SK-N-SH (cell line): Measurements from ENCODE around the gene PCDH18. TPM values are rescaled to one million over a fixed set of nuclear protein-coding genes. Genes with fewer than 3 reads are reported as not detected.

Source experiments
- CTCF ChIA-PET: fragments of 300-600, 350-600 bp; formaldehyde crosslinking; extraction: SDS; loops from one replicate; lab custom pipeline; 2021; lab: Yijun Ruan, JAX
- POLR2A ChIA-PET: fragments of 350-600 bp; sonication (Branson Sonifier 250); formaldehyde crosslinking; extraction: SDS; loops from one replicate; lab custom pipeline; 2020; ENCODE audit warnings: antibody characterized with exemption, inconsistent platforms; lab: Yijun Ruan, JAX
- DNase-seq: peaks from one replicate; pipeline ENCODE4 v3.0.0; 2012
- H2AFZ ChIP-seq: fragments of 200-600 bp; sonication (generic); 2 replicates; pipeline ENCODE4 v1.8.1; 2016; ENCODE audit warnings: antibody characterized with exemption, mild to moderate bottlenecking, low read depth
- H3F3A ChIP-seq: fragments of 200-600 bp; sonication (generic); replicated peaks from 2 replicates; pipeline ENCODE3; 2016; ENCODE audit warnings: antibody characterized with exemption, mild to moderate bottlenecking; ENCODE audit not compliant: insufficient read depth
- H3K27ac ChIP-seq, 2 experiments: fragments of 200-500 bp in 1 of 2; fragments of 200-600 bp in 1 of 2; sonication (Bioruptor generic) in 1 of 2; sonication (generic), shearing (Covaris generic) in 1 of 2; 2 replicates each; pipeline versions ENCODE4 v1.5.1 to v1.6.1; 2014 to 2016; ENCODE audit warnings: low read depth in 2 of 2, inconsistent platforms in 1 of 2, low read length in 1 of 2, mild to moderate bottlenecking in 1 of 2, mixed read lengths in 1 of 2
- H3K27me3 ChIP-seq: fragments of 200-600 bp; sonication (generic), shearing (Covaris generic); 2 replicates; pipeline ENCODE4 v1.6.1; 2016; ENCODE audit warnings: mixed run types; ENCODE audit not compliant: insufficient read depth
- H3K36me3 ChIP-seq, 2 experiments: fragments of 200-500 bp in 1 of 2; fragments of 200-600 bp in 1 of 2; sonication (Bioruptor generic) in 1 of 2; sonication (generic) in 1 of 2; replicated peaks in 1 of 2; 2 replicates each; pipeline versions ENCODE3 to v1.5.1; 2014 to 2016; ENCODE audit warnings: low read length in 1 of 2, mild to moderate bottlenecking in 1 of 2; ENCODE audit not compliant: insufficient read depth in 2 of 2, control insufficient read depth in 1 of 2
- H3K4me1 ChIP-seq, 2 experiments: fragments of 200-500 bp in 1 of 2; fragments of 200-600 bp in 1 of 2; sonication (Bioruptor generic) in 1 of 2; sonication (generic), shearing (Covaris generic) in 1 of 2; 2 replicates each; pipeline versions ENCODE4 v1.5.1 to v1.6.1; 2014 to 2016; ENCODE audit warnings: low read depth in 1 of 2, low read length in 1 of 2, mixed run types in 1 of 2; ENCODE audit not compliant: insufficient read depth in 2 of 2, control insufficient read depth in 1 of 2
- H3K4me2 ChIP-seq: fragments of 200-600 bp; sonication (generic), shearing (Covaris generic); 2 replicates; pipeline ENCODE4 v1.6.1; 2017; ENCODE audit warnings: mixed run types
- H3K4me3 ChIP-seq, 2 experiments: fragments of 200-500 bp in 1 of 2; fragments of 200-600 bp in 1 of 2; sonication (Bioruptor generic) in 1 of 2; sonication (generic), shearing (Covaris generic) in 1 of 2; 2 replicates each; pipeline versions ENCODE4 v1.5.1 to v1.8.1; 2014 to 2016; ENCODE audit warnings: low read depth in 2 of 2, inconsistent platforms in 1 of 2, low read length in 1 of 2, mild to moderate bottlenecking in 1 of 2, mixed read lengths in 1 of 2, moderate library complexity in 1 of 2
- H3K79me2 ChIP-seq: fragments of 200-600 bp; sonication (generic); 2 replicates; pipeline ENCODE4 v1.8.1; 2017; ENCODE audit warnings: mild to moderate bottlenecking; ENCODE audit not compliant: insufficient read depth
- H3K9ac ChIP-seq: fragments of 200-600 bp; sonication (generic); 2 replicates; pipeline ENCODE4 v1.6.1; 2017; ENCODE audit warnings: mixed run types
- H3K9me2 ChIP-seq: fragments of 200-600 bp; sonication (generic); 2 replicates; pipeline ENCODE4 v1.6.1; 2017; ENCODE audit warnings: mixed run types
- H3K9me3 ChIP-seq: fragments of 200-600 bp; sonication (generic); 2 replicates; pipeline ENCODE4 v1.6.1; 2017; ENCODE audit warnings: mixed run types, mild to moderate bottlenecking, moderate library complexity
- H4K20me1 ChIP-seq: fragments of 200-600 bp; sonication (generic); 2 replicates; pipeline ENCODE4 v1.6.1; 2017; ENCODE audit warnings: mild to moderate bottlenecking, mixed run types; ENCODE audit not compliant: insufficient read depth
- ELF1 ChIP-seq: IDR thresholded peaks from 2 replicates; pipeline ENCODE4 v1.4.0; 2012
- FOSL2 ChIP-seq: IDR thresholded peaks from 2 replicates; pipeline ENCODE4 v1.4.0; 2012; ENCODE audit warnings: low read depth, mild to moderate bottlenecking, moderate library complexity, borderline replicate concordance
- FOXM1 ChIP-seq: IDR thresholded peaks from 2 replicates; pipeline ENCODE4 v1.4.0; 2012; ENCODE audit warnings: low read depth, mild to moderate bottlenecking
- GABPA ChIP-seq: IDR thresholded peaks from 2 replicates; pipeline ENCODE4 v1.4.0; 2012; ENCODE audit warnings: low read depth, mild to moderate bottlenecking
- GATA2 ChIP-seq: sonication (generic); formaldehyde crosslinking; IDR thresholded peaks from 2 replicates; pipeline ENCODE4 v1.5.0; 2020; ENCODE audit warnings: mild to moderate bottlenecking, missing genetic modification reagents
- JUND ChIP-seq: IDR thresholded peaks from 2 replicates; pipeline ENCODE4 v1.4.0; 2012
- MEF2A ChIP-seq: IDR thresholded peaks from 2 replicates; pipeline ENCODE4 v1.4.0; 2012; ENCODE audit warnings: low read depth, borderline replicate concordance
- NFIC ChIP-seq: IDR thresholded peaks from 2 replicates; pipeline ENCODE4 v1.4.0; 2012; ENCODE audit warnings: borderline replicate concordance
- NRF1 ChIP-seq: IDR thresholded peaks from 2 replicates; pipeline ENCODE4 v1.6.1; 2012; ENCODE audit warnings: low read depth, mild to moderate bottlenecking, low read length
- RFX5 ChIP-seq: IDR thresholded peaks from 2 replicates; pipeline ENCODE4 v1.6.1; 2012; ENCODE audit warnings: mild to moderate bottlenecking, improper control_type of control experiment, low read length
- RXRA ChIP-seq: IDR thresholded peaks from 2 replicates; pipeline ENCODE4 v1.4.0; 2012; ENCODE audit warnings: low read depth, mild to moderate bottlenecking, borderline replicate concordance
- SIN3A ChIP-seq: IDR thresholded peaks from 2 replicates; pipeline ENCODE4 v1.6.1; 2012; ENCODE audit warnings: low read depth, mild to moderate bottlenecking, low read length, moderate library complexity, borderline replicate concordance
- SMC3 ChIP-seq: IDR thresholded peaks from 2 replicates; pipeline ENCODE4 v1.6.1; 2012; ENCODE audit warnings: low read depth, low read length, improper control_type of control experiment
- TCF12 ChIP-seq: IDR thresholded peaks from 2 replicates; pipeline ENCODE4 v1.4.0; 2012
- TEAD4 ChIP-seq: IDR thresholded peaks from 2 replicates; pipeline ENCODE4 v1.4.0; 2012; ENCODE audit warnings: mild to moderate bottlenecking, borderline replicate concordance; ENCODE audit not compliant: insufficient read depth
- YY1 ChIP-seq: IDR thresholded peaks from 2 replicates; pipeline ENCODE4 v1.4.0; 2012; ENCODE audit warnings: low read depth, mild to moderate bottlenecking
- WGBS: methylation state at CpG from one replicate; pipeline ENCODE4 v1.1.6; 2017; ENCODE audit warnings: low lambda C conversion rate; 5-methylcytosine and 5-hydroxymethylcytosine counted together
- polyA plus RNA-seq, 3 experiments: library from polyadenylated mRNA; depleted of rRNA; stranded (reverse); fragments of >200 nt; gene quantifications; 2 replicates each; pipeline ENCODE4 v1.2.3, GENCODE V29; 2012
- TF ChIP-seq, protein P1 (sequence below): IDR thresholded peaks from 2 replicates; pipeline ENCODE4 v1.4.0; 2012; ENCODE audit warnings: low read depth, borderline replicate concordance
- TF ChIP-seq, protein P2 (sequence below): IDR thresholded peaks from 2 replicates; pipeline ENCODE4 v1.4.0; 2012; ENCODE audit warnings: low read depth
- TF ChIP-seq, protein P3 (sequence below): IDR thresholded peaks from 2 replicates; pipeline ENCODE4; 2012
- TF ChIP-seq, protein P4 (sequence below): IDR thresholded peaks from 2 replicates; pipeline ENCODE4 v1.4.0; 2012; ENCODE audit warnings: low read depth, borderline replicate concordance

The PCDH18 gene
- polyA plus RNA-seq, 1 of the 3 experiments (the other 2 are of a cell fraction): 25.0 TPM

DNA sequence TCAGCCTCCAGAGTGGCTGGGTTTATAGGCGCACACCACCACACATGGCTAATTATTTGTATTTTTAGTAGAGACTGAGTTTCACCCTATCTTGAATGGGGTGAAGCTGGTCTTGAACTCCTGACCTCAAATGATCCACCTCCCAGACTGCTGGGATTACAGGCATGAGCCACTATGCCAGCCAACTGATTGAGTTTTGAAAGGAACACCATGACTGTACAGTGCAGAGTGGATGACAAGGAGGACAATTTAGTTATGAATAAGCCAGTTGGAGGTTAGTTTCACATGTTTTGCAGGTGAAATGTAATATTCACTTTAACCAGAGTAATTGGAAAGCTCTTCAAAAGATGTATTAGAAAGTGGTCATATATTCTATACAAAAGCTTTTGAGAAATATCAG lies 60.8 kb downstream of the PCDH18 start:
- no peak overlapping the region for H3K27ac ChIP-seq
- H3K4me1 ChIP-seq: peaks cover 4 to 18% of the 10 kb centered on the region in 2 experiments; a peak in 3 of 4 replicates
- POLR2A ChIA-PET: no interaction called here
- no peaks in the 10 kb centered on the region for H3F3A ChIP-seq
- 100% methylated on average over 1 of the region's 1 CpG for WGBS
- no peaks in the 10 kb centered on the region for H3K9me2 ChIP-seq
- no peak overlapping the region for H2AFZ ChIP-seq
- H4K20me1 ChIP-seq: no peaks in the 10 kb centered on the region
- no peaks in the 10 kb centered on the region for H3K27me3 ChIP-seq
- no peak overlapping the region for H3K9ac ChIP-seq
- H3K79me2 ChIP-seq: no peaks in the 10 kb centered on the region
- no peaks in the 10 kb centered on the region for H3K36me3 ChIP-seq
- TF ChIP-seq ELF1 (no peak), FOXM1 (no peak), FOSL2 (no peak), RXRA (no peak), NRF1 (no peak), TCF12 (no peak), MEF2A (no peak)
- TF ChIP-seq, protein P1, sequence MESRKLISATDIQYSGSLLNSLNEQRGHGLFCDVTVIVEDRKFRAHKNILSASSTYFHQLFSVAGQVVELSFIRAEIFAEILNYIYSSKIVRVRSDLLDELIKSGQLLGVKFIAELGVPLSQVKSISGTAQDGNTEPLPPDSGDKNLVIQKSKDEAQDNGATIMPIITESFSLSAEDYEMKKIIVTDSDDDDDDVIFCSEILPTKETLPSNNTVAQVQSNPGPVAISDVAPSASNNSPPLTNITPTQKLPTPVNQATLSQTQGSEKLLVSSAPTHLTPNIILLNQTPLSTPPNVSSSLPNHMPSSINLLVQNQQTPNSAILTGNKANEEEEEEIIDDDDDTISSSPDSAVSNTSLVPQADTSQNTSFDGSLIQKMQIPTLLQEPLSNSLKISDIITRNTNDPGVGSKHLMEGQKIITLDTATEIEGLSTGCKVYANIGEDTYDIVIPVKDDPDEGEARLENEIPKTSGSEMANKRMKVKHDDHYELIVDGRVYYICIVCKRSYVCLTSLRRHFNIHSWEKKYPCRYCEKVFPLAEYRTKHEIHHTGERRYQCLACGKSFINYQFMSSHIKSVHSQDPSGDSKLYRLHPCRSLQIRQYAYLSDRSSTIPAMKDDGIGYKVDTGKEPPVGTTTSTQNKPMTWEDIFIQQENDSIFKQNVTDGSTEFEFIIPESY: no peak
- TF ChIP-seq, protein P2, sequence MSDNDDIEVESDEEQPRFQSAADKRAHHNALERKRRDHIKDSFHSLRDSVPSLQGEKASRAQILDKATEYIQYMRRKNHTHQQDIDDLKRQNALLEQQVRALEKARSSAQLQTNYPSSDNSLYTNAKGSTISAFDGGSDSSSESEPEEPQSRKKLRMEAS: no peak
- TF ChIP-seq, protein P3, sequence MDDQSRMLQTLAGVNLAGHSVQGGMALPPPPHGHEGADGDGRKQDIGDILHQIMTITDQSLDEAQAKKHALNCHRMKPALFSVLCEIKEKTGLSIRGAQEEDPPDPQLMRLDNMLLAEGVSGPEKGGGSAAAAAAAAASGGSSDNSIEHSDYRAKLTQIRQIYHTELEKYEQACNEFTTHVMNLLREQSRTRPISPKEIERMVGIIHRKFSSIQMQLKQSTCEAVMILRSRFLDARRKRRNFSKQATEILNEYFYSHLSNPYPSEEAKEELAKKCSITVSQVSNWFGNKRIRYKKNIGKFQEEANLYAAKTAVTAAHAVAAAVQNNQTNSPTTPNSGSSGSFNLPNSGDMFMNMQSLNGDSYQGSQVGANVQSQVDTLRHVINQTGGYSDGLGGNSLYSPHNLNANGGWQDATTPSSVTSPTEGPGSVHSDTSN: no peak
- TF ChIP-seq, protein P4, sequence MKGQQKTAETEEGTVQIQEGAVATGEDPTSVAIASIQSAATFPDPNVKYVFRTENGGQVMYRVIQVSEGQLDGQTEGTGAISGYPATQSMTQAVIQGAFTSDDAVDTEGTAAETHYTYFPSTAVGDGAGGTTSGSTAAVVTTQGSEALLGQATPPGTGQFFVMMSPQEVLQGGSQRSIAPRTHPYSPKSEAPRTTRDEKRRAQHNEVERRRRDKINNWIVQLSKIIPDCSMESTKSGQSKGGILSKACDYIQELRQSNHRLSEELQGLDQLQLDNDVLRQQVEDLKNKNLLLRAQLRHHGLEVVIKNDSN: no peak
- TF ChIP-seq, all 33 proteins: peak for 0
- no peak for DNase-seq
- Histone ChIP-seq H3K4me2 (no peak overlapping the region), H3K9me3 (no peaks in the 10 kb centered on the region), H3K4me3 (no peak overlapping the region)
- CTCF ChIA-PET: interaction anchor here (0.9 kb wide), 1 partner anchor 16 kb away, joined by 4 read pairs; no protein-coding TSS in a partner anchor

DNA sequence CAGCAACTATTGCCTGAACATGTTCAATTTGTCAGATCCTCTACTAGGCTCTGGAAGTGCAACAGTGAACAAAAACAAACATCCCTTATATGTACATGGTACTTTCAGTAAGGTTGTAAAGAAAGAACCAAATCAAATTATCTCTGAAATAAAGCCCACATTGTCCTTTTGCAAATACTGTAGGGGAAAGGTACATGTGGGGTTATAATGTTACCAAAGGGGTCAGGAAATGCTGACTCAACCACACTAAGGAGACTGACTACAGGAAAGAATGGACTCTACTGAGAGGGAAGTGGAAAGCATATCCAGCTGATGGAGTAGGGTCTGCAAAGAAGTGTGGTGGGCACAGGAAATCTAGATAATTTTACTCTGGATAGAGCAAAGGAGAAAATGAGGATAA lies 61.5 kb downstream of the PCDH18 start:
- DNase-seq: no peak
- H3K4me3 ChIP-seq: no peak overlapping the region
- H3K79me2 ChIP-seq: no peaks in the 10 kb centered on the region
- H2AFZ ChIP-seq: no peak overlapping the region
- H3F3A ChIP-seq: no peaks in the 10 kb centered on the region
- H3K4me2 ChIP-seq: no peak overlapping the region
- ChIA-PET POLR2A (no interaction called here), CTCF (interaction anchor here (0.9 kb wide), 1 partner anchor 16 kb away, joined by 4 read pairs; no protein-coding TSS in a partner anchor)
- no peaks in the 10 kb centered on the region for H3K9me3 ChIP-seq
- H3K9me2 ChIP-seq: no peaks in the 10 kb centered on the region
- no peaks in the 10 kb centered on the region for H3K27me3 ChIP-seq
- no peaks in the 10 kb centered on the region for H4K20me1 ChIP-seq
- no peak overlapping the region for H3K27ac ChIP-seq
- no peak overlapping the region for H3K9ac ChIP-seq
- H3K36me3 ChIP-seq: no peaks in the 10 kb centered on the region
- H3K4me1 ChIP-seq: peaks cover 4 to 13% of the 10 kb centered on the region in 2 experiments; a peak in 3 of 4 replicates
- TF ChIP-seq FOXM1 (no peak), YY1 (no peak), NFIC (no peak), TEAD4 (no peak), RFX5 (no peak), SMC3 (no peak), GABPA (no peak), GATA2 (no peak), MEF2A (no peak), JUND (no peak), SIN3A (no peak)
- TF ChIP-seq, protein P4: no peak
- TF ChIP-seq, protein P1: no peak
